ENCODE measurements around the gene CCL24. TPM values are rescaled to one million over a fixed set of nuclear protein-coding genes. Genes with fewer than 3 reads are reported as not detected.
"Not testable (repeated sequence)": the region's sequence is repeated elsewhere in the genome, so short reads cannot be mapped to it uniquely, and the experiment has no call there.

CCL24 gene
- total RNA-seq, 2 donors from 2014 or later: not detected

- Histone ChIP-seq H3K4me3 (no peak overlapping the region), H3K27ac (no peak overlapping the region), H3K4me1 (peaks cover 0 to 8% of the 10 kb centered on the region in 2 donors), H3K9me3 (no peaks in the 10 kb centered on the region), H3K36me3 (no peaks in the 10 kb centered on the region), H3K27me3 (no peaks in the 10 kb centered on the region)
- TF ChIP-seq, protein P1, sequence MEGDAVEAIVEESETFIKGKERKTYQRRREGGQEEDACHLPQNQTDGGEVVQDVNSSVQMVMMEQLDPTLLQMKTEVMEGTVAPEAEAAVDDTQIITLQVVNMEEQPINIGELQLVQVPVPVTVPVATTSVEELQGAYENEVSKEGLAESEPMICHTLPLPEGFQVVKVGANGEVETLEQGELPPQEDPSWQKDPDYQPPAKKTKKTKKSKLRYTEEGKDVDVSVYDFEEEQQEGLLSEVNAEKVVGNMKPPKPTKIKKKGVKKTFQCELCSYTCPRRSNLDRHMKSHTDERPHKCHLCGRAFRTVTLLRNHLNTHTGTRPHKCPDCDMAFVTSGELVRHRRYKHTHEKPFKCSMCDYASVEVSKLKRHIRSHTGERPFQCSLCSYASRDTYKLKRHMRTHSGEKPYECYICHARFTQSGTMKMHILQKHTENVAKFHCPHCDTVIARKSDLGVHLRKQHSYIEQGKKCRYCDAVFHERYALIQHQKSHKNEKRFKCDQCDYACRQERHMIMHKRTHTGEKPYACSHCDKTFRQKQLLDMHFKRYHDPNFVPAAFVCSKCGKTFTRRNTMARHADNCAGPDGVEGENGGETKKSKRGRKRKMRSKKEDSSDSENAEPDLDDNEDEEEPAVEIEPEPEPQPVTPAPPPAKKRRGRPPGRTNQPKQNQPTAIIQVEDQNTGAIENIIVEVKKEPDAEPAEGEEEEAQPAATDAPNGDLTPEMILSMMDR (IDR thresholded peaks at IDR 0.05): no peak
- DNase-seq (ENCODE audit: low spot score): no peak
These were observed 29.3 kb upstream of the CCL24 start for GRCh38 chr7:75842836-75843446.

DNA sequence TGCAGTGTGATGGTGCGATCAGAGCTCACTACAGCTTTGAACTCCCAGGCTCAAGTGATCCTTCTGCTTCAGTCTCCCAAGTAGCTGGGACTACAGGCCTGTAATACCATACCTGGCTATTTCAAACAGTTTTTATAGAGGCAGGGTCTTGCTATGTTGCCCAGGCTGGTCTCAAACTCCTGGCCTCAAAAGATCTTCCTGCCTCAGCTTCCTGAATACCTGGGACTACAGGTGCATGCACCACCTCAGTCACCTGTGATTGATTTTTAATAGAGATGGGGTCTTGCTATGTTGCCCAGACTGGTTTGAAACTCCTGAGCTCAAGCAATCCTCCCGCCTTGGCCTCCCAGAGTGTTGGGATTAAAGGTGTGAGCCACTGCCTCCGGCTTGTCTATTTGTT lies 26.4 kb upstream of the CCL24 start:
- H3K4me3 ChIP-seq: no peak overlapping the region
- H3K27ac ChIP-seq: no peak overlapping the region
- no peak for DNase-seq (ENCODE audit: low spot score)
- TF ChIP-seq, protein P1 (IDR thresholded peaks at IDR 0.05): no peak
- H3K36me3 ChIP-seq: no peaks in the 10 kb centered on the region
- H3K4me1 ChIP-seq: peaks cover 0 to 8% of the 10 kb centered on the region in 2 donors
- H3K27me3 ChIP-seq: no peaks in the 10 kb centered on the region
- H3K9me3 ChIP-seq: no peaks in the 10 kb centered on the region

- H3K9me3 ChIP-seq; H3K27ac ChIP-seq; H3K36me3 ChIP-seq; H3K27me3 ChIP-seq; DNase-seq (ENCODE audit: low spot score); H3K4me3 ChIP-seq; H3K4me1 ChIP-seq: not testable (repeated sequence)
These were observed 24.8 kb upstream of the CCL24 start for GRCh38 chr7:75838281-75838930.

DNA sequence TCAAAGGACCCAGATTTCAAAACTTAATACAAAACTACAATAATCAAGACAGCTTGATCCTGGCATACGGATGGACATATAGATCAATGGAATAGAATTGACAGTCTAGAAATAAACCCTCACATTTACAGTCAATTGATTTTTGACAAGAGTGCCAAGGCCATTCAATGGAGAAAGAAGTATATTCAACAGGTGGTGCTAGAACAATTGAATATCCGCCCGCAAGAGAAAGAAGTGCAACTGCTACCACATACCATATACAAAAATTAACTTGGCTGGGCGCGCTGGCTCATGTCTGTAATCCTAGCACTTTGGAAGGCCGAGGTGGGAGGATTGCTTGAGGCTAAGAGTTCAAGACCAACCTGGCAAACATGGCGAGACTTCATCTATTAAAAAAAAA lies 23.2 kb upstream of the CCL24 start:
- H3K27me3 ChIP-seq: no peaks in the 10 kb centered on the region
- no peaks in the 10 kb centered on the region for H3K4me1 ChIP-seq

DNA sequence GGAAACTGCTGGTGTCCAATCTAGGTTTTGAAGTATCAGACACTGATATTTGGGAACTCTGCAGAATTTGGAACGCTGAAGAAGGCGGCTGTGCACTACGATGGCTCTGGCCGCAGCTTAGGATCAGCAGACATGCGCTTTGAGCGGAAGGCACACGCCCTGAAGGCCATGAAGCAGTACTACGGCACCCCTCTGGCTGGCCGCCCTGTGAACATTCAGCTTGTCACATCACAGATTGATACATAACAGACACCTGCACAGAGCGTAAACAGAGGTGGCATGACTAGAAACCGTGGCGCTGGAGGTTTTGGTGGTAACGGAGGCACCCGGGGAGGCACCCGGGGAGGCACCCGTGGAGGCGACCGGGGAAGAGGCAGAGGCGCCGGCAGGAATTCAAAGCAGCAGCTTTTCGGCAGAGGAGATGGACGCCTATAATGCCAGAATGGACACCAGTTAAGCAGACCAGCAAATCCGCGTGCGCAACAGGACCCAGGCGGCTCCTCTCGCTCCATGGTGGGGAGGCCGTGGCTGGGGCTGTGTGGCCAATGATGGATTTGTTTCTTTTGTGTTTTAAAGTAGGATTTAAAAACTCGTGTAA lies 22.2 kb upstream of the CCL24 start:
- no peaks in the 10 kb centered on the region for H3K9me3 ChIP-seq
- H3K27me3 ChIP-seq: no peaks in the 10 kb centered on the region
- TF ChIP-seq, protein P1 (IDR thresholded peaks at IDR 0.05): no peak
- no peak for DNase-seq (ENCODE audit: low spot score)
- H3K36me3 ChIP-seq: no peaks in the 10 kb centered on the region
- H3K4me1 ChIP-seq: no peaks in the 10 kb centered on the region
- H3K27ac ChIP-seq: no peak overlapping the region
- H3K4me3 ChIP-seq: no peak overlapping the region

More for the DNA sequence above, 23.2 kb upstream of the CCL24 start:
- Histone ChIP-seq H3K36me3 (no peaks in the 10 kb centered on the region), H3K9me3 (no peaks in the 10 kb centered on the region), H3K27ac (no peak overlapping the region), H3K4me3 (no peak overlapping the region)
- TF ChIP-seq, protein P1 (IDR thresholded peaks at IDR 0.05): no peak
- DNase-seq (ENCODE audit: low spot score): no peak

- H3K27me3 ChIP-seq; H3K36me3 ChIP-seq; H3K27ac ChIP-seq; H3K4me3 ChIP-seq; H3K9me3 ChIP-seq; H3K4me1 ChIP-seq; DNase-seq (ENCODE audit: low spot score): not testable (repeated sequence)
These were observed 20.1 kb upstream of the CCL24 start for GRCh38 chr7:75833662-75834061.

Data from right atrium auricular region (tissue), 2 donors.